Thoracic aorta (tissue), 2 donors: Measurements from ENCODE around the gene ARHGEF3. TPM values are rescaled to one million over a fixed set of nuclear protein-coding genes. Genes with fewer than 3 reads are reported as not detected.

ENCODE experiments used
- ATAC-seq: fragments of 150-250 bp; one replicate; pipeline ENCODE4 v1.8.0; 2017; ENCODE audit warnings: low read depth; ENCODE audit not compliant: insufficient number of reproducible peaks, low FRiP score
- DNase-seq: peaks from one replicate; pipeline ENCODE4 v3.0.0-alpha.2; 2020; ENCODE audit warnings: low spot score
- H3K27ac ChIP-seq, 2 donors: fragments of 200-600 bp; sonication (generic); 1 replicate in 1 of 2; 2 replicates in 1 of 2; pipeline ENCODE4 v1.5.1; 2016; ENCODE audit warnings: mild to moderate bottlenecking in 2 of 2, moderate library complexity in 2 of 2
- H3K27me3 ChIP-seq: fragments of 200-600 bp; sonication (generic); replicated peaks from 2 replicates; pipeline ENCODE4 v1.6.0; 2016; ENCODE audit warnings: mild to moderate bottlenecking; ENCODE audit not compliant: insufficient read depth
- H3K36me3 ChIP-seq: fragments of 200-600 bp; sonication (generic); one replicate; pipeline ENCODE4 v1.5.1; 2016
- H3K4me1 ChIP-seq, 2 donors: fragments of 200-600 bp; sonication (generic); 1 replicate in 1 of 2; 2 replicates in 1 of 2; pipeline versions ENCODE4 v1.5.1 to v1.6.0; 2016; ENCODE audit warnings: low read depth in 2 of 2, mild to moderate bottlenecking in 1 of 2; ENCODE audit not compliant: control insufficient read depth in 1 of 2
- H3K4me3 ChIP-seq: fragments of 200-600 bp; sonication (generic); 2 replicates; pipeline ENCODE4 v1.5.1; 2016; ENCODE audit warnings: mild to moderate bottlenecking
- H3K9me3 ChIP-seq: fragments of 200-600 bp; sonication (generic); 2 replicates; pipeline ENCODE4 v1.5.1; 2016
- total RNA-seq, 2 donors: library from RNA; depleted of rRNA; stranded (reverse); fragments of >200 nt; gene quantifications; one replicate each; pipeline versions ENCODE4 v1.1.0 to v1.2.3, GENCODE V29; 2016
- TF ChIP-seq, protein P1 (sequence below): fragments of 200-600 bp; sonication (generic); IDR thresholded peaks from one replicate; pipeline ENCODE4 v1.5.1; 2019; ENCODE audit warnings: antibody characterized with exemption

The ARHGEF3 gene
- total RNA-seq, 2 donors from 2014 or later = 13.9 to 21.9 TPM

DNA sequence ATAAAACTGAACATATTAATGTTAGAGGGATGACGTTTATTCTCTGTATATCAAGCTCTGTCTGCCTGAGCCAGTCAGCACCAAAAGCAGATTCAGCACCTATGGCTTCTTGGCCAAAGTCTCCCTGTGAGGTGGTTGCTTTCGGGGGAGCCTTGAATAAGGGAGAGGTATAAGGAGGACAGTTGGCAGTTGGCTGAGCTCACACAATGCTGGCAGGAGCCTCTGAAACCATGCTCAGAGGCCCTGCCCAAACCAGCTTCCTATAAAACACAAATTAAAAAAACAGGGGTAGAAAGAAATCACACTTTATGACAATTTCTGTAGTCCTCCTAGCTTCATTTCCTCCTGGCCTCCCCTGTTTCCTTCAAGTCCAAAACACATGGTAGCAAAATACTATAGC is 18.8 kb downstream of the ARHGEF3 start:
- H3K9me3 ChIP-seq = no peaks in the 10 kb centered on the region
- peaks cover 18 to 19% of the 10 kb centered on the region in 2 donors for H3K4me1 ChIP-seq
- ATAC-seq (no peak), DNase-seq (no peak)
- peak overlapping the region in 1 of 2 donors; percentile 56 for H3K27ac ChIP-seq
- H3K4me3 ChIP-seq = no peak overlapping the region
- TF ChIP-seq, protein P1, sequence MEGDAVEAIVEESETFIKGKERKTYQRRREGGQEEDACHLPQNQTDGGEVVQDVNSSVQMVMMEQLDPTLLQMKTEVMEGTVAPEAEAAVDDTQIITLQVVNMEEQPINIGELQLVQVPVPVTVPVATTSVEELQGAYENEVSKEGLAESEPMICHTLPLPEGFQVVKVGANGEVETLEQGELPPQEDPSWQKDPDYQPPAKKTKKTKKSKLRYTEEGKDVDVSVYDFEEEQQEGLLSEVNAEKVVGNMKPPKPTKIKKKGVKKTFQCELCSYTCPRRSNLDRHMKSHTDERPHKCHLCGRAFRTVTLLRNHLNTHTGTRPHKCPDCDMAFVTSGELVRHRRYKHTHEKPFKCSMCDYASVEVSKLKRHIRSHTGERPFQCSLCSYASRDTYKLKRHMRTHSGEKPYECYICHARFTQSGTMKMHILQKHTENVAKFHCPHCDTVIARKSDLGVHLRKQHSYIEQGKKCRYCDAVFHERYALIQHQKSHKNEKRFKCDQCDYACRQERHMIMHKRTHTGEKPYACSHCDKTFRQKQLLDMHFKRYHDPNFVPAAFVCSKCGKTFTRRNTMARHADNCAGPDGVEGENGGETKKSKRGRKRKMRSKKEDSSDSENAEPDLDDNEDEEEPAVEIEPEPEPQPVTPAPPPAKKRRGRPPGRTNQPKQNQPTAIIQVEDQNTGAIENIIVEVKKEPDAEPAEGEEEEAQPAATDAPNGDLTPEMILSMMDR = no peak
- H3K36me3 ChIP-seq = no peaks in the 10 kb centered on the region
- no peaks in the 10 kb centered on the region for H3K27me3 ChIP-seq

DNA sequence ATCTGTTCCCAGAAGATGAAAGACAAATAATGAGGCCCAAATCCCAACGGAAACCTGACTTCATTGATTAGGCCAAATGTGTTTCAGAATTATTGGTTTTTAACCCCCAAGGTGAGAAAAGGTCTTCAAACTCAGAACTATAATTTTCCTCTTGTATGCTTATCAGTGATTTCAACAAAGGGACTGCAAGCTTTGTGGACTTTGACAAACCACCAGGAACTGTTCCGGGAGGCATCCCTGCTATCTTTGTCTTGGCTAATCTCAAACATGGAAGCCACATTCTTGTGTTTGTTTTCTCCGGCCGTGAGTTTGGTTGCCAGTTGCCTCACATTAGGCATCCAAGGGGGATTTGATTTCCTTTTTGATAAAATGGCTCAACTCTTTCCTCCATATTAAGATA is 19.5 kb downstream of the ARHGEF3 start:
- peaks cover 18 to 23% of the 10 kb centered on the region in 2 donors for H3K4me1 ChIP-seq
- DNase-seq (no peak), ATAC-seq (no peak)
- no peaks in the 10 kb centered on the region for H3K9me3 ChIP-seq
- H3K36me3 ChIP-seq = no peaks in the 10 kb centered on the region
- TF ChIP-seq, protein P1 = no peak
- H3K4me3 ChIP-seq = no peak overlapping the region
- no peaks in the 10 kb centered on the region for H3K27me3 ChIP-seq
- no peak overlapping the region for H3K27ac ChIP-seq

DNA sequence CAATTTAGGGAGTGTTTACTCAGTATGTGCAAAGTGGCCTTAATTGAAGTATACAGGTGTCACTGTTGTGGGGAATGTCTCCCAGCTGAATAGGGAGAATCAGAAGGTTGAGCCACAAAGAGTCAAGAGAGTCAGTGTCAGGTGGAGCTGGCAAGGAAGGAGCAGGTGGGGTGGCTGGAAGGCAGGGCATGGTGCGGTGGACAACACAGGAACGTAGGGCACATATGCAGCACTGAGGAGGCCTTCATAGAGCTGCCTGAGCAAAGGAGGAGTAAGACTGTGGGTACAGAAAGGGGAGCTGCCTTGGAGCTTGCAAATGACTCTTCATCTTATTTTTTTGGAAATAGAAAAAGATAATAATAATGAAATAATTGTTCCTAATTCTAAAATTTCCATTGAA is 20.0 kb downstream of the ARHGEF3 start:
- DNase-seq (no peak), ATAC-seq (no peak)
- Histone ChIP-seq H3K9me3 (no peaks in the 10 kb centered on the region), H3K4me1 (peaks cover 18 to 23% of the 10 kb centered on the region in 2 donors), H3K27ac (no peak overlapping the region), H3K4me3 (no peak overlapping the region), H3K36me3 (no peaks in the 10 kb centered on the region), H3K27me3 (no peaks in the 10 kb centered on the region)
- TF ChIP-seq, protein P1 = no peak

- Histone ChIP-seq H3K27ac (no peak overlapping the region), H3K9me3 (no peaks in the 10 kb centered on the region), H3K4me3 (no peak overlapping the region), H3K36me3 (no peaks in the 10 kb centered on the region), H3K4me1 (peaks cover 18 to 23% of the 10 kb centered on the region in 2 donors), H3K27me3 (no peaks in the 10 kb centered on the region)
- TF ChIP-seq, protein P1 = no peak
- DNase-seq (no peak), ATAC-seq (no peak)
Measured at GRCh38 chr3:56780936-56781335, 20.8 kb downstream of the ARHGEF3 start.

- ATAC-seq (no peak), DNase-seq (no peak)
- Histone ChIP-seq H3K27me3 (no peaks in the 10 kb centered on the region), H3K36me3 (no peaks in the 10 kb centered on the region), H3K9me3 (no peaks in the 10 kb centered on the region), H3K27ac (no peak overlapping the region), H3K4me3 (no peak overlapping the region), H3K4me1 (peaks cover 13 to 20% of the 10 kb centered on the region in 2 donors)
- TF ChIP-seq, protein P1 = no peak
Measured at GRCh38 chr3:56778893-56779292, 22.9 kb downstream of the ARHGEF3 start.
